ENCODE data around the gene PTPRE. TPM values are rescaled to one million over a fixed set of nuclear protein-coding genes. Genes with fewer than 3 reads are reported as not detected.

The PTPRE gene
- total and polyA plus RNA-seq, 2 of the 4 experiments (the other 2 are of a cell fraction) = 0.34 to 0.54 TPM

DNA sequence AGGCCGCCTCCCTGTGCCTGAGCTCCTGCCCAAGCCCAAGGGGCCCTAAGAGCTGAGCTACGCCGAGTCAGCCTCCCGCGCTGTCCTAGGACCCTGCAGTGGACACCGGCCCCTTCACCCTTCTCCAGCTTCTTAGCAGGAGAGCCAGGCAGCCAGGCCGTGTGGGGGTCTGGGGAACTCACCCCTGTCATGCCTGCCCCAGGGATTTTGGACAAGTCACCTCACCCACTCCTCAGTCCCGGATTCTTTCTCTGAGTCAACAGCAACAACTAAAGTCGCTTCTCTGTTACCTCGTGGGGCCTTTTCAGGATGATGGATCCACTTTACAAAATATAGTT, 140.0 kb downstream of the PTPRE start:
- DNase-seq (no peak), ATAC-seq (ENCODE audit: low read depth) (no peak)
- Histone ChIP-seq H3K56ac (ENCODE audit: extremely low read depth, insufficient read depth, low read length) (no peak overlapping the region), H3K9ac (ENCODE audit: low read depth, low read length) (no peak overlapping the region), H3K9me3 (ENCODE audit: control insufficient read depth, insufficient read depth, low read length) (no peaks in the 10 kb centered on the region), H3K4me2 (ENCODE audit: low read depth, low read length) (no peak overlapping the region), H4K91ac (ENCODE audit: insufficient read depth, low read depth, low read length) (no peak overlapping the region), H2BK120ac (ENCODE audit: low read depth, low read length) (no peak overlapping the region), H3K4me1 (ENCODE audit: control insufficient read depth, insufficient read depth, low read length) (peaks cover 4% of the 10 kb centered on the region; the same call in 1 of the 2 replicates), H2BK20ac (ENCODE audit: low read depth, low read length) (no peak overlapping the region), H2AK9ac (replicated peaks; ENCODE audit: low read depth, low read length, poor library complexity) (no peak overlapping the region), H3K18ac (ENCODE audit: low read depth, low read length) (no peak overlapping the region), H2AK5ac (ENCODE audit: low read depth, low read length) (no peak overlapping the region), H4K5ac (ENCODE audit: low read depth, low read length) (no peak overlapping the region), H2AFZ (replicated peaks; ENCODE audit: low read length, poor library complexity) (no peak overlapping the region), H4K8ac (ENCODE audit: low read depth in 2 of 2, low read length in 2 of 2) (no peak overlapping the region), H3K9me1 (ENCODE audit: insufficient read depth, low read length) (no peaks in the 10 kb centered on the region), H3K23ac (ENCODE audit: low read depth, low read length) (no peak overlapping the region), H2BK15ac (ENCODE audit: low read depth, low read length) (no peak overlapping the region), H2BK5ac (ENCODE audit: low read depth, low read length, poor library complexity, severe bottlenecking) (no peak overlapping the region), H3K27me3 (ENCODE audit: control insufficient read depth, insufficient read depth, low read length) (no peaks in the 10 kb centered on the region), H3K36me3 (ENCODE audit: control insufficient read depth, insufficient read depth, low read length) (no peaks in the 10 kb centered on the region), H3K27ac (ENCODE audit: insufficient read depth, low read length) (no peak overlapping the region), H3K4ac (ENCODE audit: low read depth, low read length) (no peak overlapping the region), H3K79me1 (ENCODE audit: low read depth in 1 of 2, low read length in 2 of 2) (no peaks in the 10 kb centered on the region), H4K20me1 (ENCODE audit: insufficient read depth, low read length) (no peaks in the 10 kb centered on the region), H3K14ac (replicated peaks; ENCODE audit: low read depth, low read length) (no peak overlapping the region), H3K4me3 (ENCODE audit: insufficient read depth, low read depth, low read length) (no peak overlapping the region)
- intact Hi-C loops (cut with micrococcal nuclease) (no loop called here), dilution Hi-C loops (cut with HindIII; ENCODE audit: low sequenced_read_pairs, unreplicated experiment) (no loop called here), in situ Hi-C loops (cut with MboI; ENCODE audit: low sequenced_read_pairs) (no loop called here)
- no peak for TF ChIP-seq POLR2A (IDR thresholded peaks at IDR 0.05; ENCODE audit: low read depth, low read length)
- TF ChIP-seq ELK1 (IDR thresholded peaks at IDR 0.05; ENCODE audit: borderline replicate concordance, low read depth, low read length) = no peak
- no peak for TF ChIP-seq FOS (IDR thresholded peaks at IDR 0.05; ENCODE audit: low read depth, low read length)
- no peak for TF ChIP-seq MAFK (IDR thresholded peaks at IDR 0.05; ENCODE audit: low read depth, low read length)
- TF ChIP-seq, protein P1, sequence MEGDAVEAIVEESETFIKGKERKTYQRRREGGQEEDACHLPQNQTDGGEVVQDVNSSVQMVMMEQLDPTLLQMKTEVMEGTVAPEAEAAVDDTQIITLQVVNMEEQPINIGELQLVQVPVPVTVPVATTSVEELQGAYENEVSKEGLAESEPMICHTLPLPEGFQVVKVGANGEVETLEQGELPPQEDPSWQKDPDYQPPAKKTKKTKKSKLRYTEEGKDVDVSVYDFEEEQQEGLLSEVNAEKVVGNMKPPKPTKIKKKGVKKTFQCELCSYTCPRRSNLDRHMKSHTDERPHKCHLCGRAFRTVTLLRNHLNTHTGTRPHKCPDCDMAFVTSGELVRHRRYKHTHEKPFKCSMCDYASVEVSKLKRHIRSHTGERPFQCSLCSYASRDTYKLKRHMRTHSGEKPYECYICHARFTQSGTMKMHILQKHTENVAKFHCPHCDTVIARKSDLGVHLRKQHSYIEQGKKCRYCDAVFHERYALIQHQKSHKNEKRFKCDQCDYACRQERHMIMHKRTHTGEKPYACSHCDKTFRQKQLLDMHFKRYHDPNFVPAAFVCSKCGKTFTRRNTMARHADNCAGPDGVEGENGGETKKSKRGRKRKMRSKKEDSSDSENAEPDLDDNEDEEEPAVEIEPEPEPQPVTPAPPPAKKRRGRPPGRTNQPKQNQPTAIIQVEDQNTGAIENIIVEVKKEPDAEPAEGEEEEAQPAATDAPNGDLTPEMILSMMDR (conservative IDR thresholded peaks at IDR 0.05; ENCODE audit: low read depth, low read length) = no peak
- no peak for TF ChIP-seq RCOR1 (IDR thresholded peaks at IDR 0.05; ENCODE audit: insufficient replicate concordance, low read length)
- no peak for TF ChIP-seq RFX5 (IDR thresholded peaks at IDR 0.05; ENCODE audit: low read depth, low read length)
- TF ChIP-seq CHD1 (IDR thresholded peaks at IDR 0.05; ENCODE audit: low read depth, low read length) = no peak
- TF ChIP-seq RAD21 (IDR thresholded peaks at IDR 0.05; ENCODE audit: low read length) = no peak
- no peak for TF ChIP-seq SMC3 (IDR thresholded peaks at IDR 0.05; ENCODE audit: low read depth, low read length)
- no peak for TF ChIP-seq CEBPB (IDR thresholded peaks at IDR 0.05; ENCODE audit: low read depth, low read length)
- TF ChIP-seq MAZ (IDR thresholded peaks at IDR 0.05; ENCODE audit: borderline replicate concordance, low read depth, low read length) = no peak
- no peak for TF ChIP-seq BHLHE40 (IDR thresholded peaks at IDR 0.05; ENCODE audit: low read depth, low read length)
- TF ChIP-seq MXI1 (IDR thresholded peaks at IDR 0.05; ENCODE audit: borderline replicate concordance, low read depth, low read length) = no peak
- TF ChIP-seq NFE2L2 (IDR thresholded peaks at IDR 0.05; ENCODE audit: low read depth, low read length) = no peak
- WGBS, 2 experiments (ENCODE audit: extremely low coverage in 2 of 2, insufficient read length in 1 of 2) = 83% methylated on average over 1 of the region's 10 CpGs; no CpG with 5 or more reads in 1 of the 2 experiments
- ChIA-PET POLR2A (ENCODE audit: unreplicated experiment) (no interaction called here), CTCF (no interaction called here)
- no TSS peak for BruUV-seq (replicated peaks)
